Endothelial cell of umbilical vein (primary cell): ENCODE results near the gene TEX9. TPM values are rescaled to one million over a fixed set of nuclear protein-coding genes. Genes with fewer than 3 reads are reported as not detected.

Source experiments
- BruUV-seq: library from RNA; stranded (reverse); fragments of 400-500 nt; replicated peaks from 2 replicates; lab custom pipeline; 2021; lab: Mats Ljungman, UMichigan
- CTCF ChIA-PET: fragments of 300-600, 350-600 bp; sonication (Branson Sonifier 250); formaldehyde crosslinking; loops from one replicate; lab custom pipeline; 2021; ENCODE audit warnings: antibody characterized with exemption, inconsistent platforms; lab: Charles Lee
- POLR2A ChIA-PET: fragments of 300-600, 350-600 bp; sonication (Branson Sonifier 250); formaldehyde crosslinking; loops from one replicate; lab custom pipeline; 2021; ENCODE audit warnings: antibody characterized with exemption, inconsistent platforms; lab: Charles Lee
- DNase-seq: peaks from one replicate; pipeline ENCODE4 v3.0.0-alpha.2; 2011; ENCODE audit warnings: low read depth, low spot score
- FAIRE-seq: peaks from 2 replicates; lab custom pipeline; 2011; peaks lifted over from hg19 to GRCh38; lab: Jason Lieb, UNC
- H2AFZ ChIP-seq: 2 replicates; pipeline ENCODE4 v1.6.0; 2012; ENCODE audit warnings: low read depth, low read length, control low read depth, inconsistent platforms
- H3K27ac ChIP-seq: 2 replicates; pipeline ENCODE4 v1.5.1; 2011; ENCODE audit warnings: low read depth, mild to moderate bottlenecking, control low read depth, low read length, moderate library complexity; ENCODE audit not compliant: insufficient read depth
- H3K27me3 ChIP-seq, 2 experiments: 2 replicates each; pipeline versions ENCODE4 v1.6.0 to v1.6.1; 2011; ENCODE audit warnings: low read length in 2 of 2, mixed read lengths in 1 of 2; ENCODE audit not compliant: control insufficient read depth in 2 of 2, insufficient read depth in 2 of 2
- H3K36me3 ChIP-seq, 2 experiments: 2 replicates in 1 of 2; 3 replicates in 1 of 2; pipeline ENCODE4 v1.5.1; 2011; ENCODE audit warnings: low read length in 2 of 2, mild to moderate bottlenecking in 1 of 2, moderate library complexity in 1 of 2; ENCODE audit not compliant: control insufficient read depth in 2 of 2, insufficient read depth in 2 of 2; ENCODE audit errors: extremely low read depth in 1 of 2
- H3K4me1 ChIP-seq: 3 replicates; pipeline ENCODE4 v1.5.1; 2011; ENCODE audit warnings: mild to moderate bottlenecking, low read length; ENCODE audit not compliant: control insufficient read depth, insufficient read depth; ENCODE audit errors: extremely low read depth
- H3K4me2 ChIP-seq: 2 replicates; pipeline ENCODE4 v1.6.1; 2011; ENCODE audit warnings: low read length, control low read depth, mixed read lengths; ENCODE audit not compliant: insufficient read depth
- H3K4me3 ChIP-seq, 3 experiments: fragments of 200-600 bp in 1 of 3; sonication (generic), shearing (Covaris generic) in 1 of 3; replicated peaks in 1 of 3; 2 replicates each; pipeline ENCODE4 v1.5.1; 2011 to 2016; ENCODE audit warnings: control low read depth in 3 of 3, low read length in 3 of 3, mild to moderate bottlenecking in 2 of 3, inconsistent platforms in 1 of 3, low read depth in 1 of 3, moderate library complexity in 1 of 3; ENCODE audit not compliant: insufficient read depth in 1 of 3
- H3K79me2 ChIP-seq: 2 replicates; pipeline ENCODE4 v1.6.0; 2012; ENCODE audit warnings: low read length, inconsistent platforms; ENCODE audit not compliant: control insufficient read depth, insufficient read depth
- H3K9ac ChIP-seq: replicated peaks from 2 replicates; pipeline ENCODE3; 2011; ENCODE audit warnings: low read length, control low read depth; ENCODE audit not compliant: insufficient read depth; ENCODE audit errors: extremely low read depth
- H3K9me1 ChIP-seq: replicated peaks from 3 replicates; pipeline ENCODE4 v1.6.0; 2011; ENCODE audit warnings: mild to moderate bottlenecking, low read length; ENCODE audit not compliant: control insufficient read depth, insufficient read depth; ENCODE audit errors: extremely low read depth
- H3K9me3 ChIP-seq: replicated peaks from 2 replicates; pipeline ENCODE4 v1.5.1; 2012; ENCODE audit warnings: low read length, inconsistent platforms; ENCODE audit not compliant: control insufficient read depth, insufficient read depth
- H4K20me1 ChIP-seq: replicated peaks from 2 replicates; pipeline ENCODE3; 2011; ENCODE audit warnings: mild to moderate bottlenecking, low read length; ENCODE audit not compliant: control insufficient read depth, insufficient read depth; ENCODE audit errors: extremely low read depth
- CTCF ChIP-seq, 2 donors: IDR thresholded peaks; 1 replicate in 1 of 2; 2 replicates in 1 of 2; pipeline ENCODE4 v1.5.1; 2011; ENCODE audit warnings: low read length in 2 of 2, mild to moderate bottlenecking in 2 of 2, moderate library complexity in 2 of 2, control low read depth in 1 of 2, inconsistent platforms in 1 of 2, low read depth in 1 of 2; ENCODE audit not compliant: insufficient read depth in 1 of 2; ENCODE audit errors: extremely low read depth in 1 of 2
- EZH2 ChIP-seq: IDR thresholded peaks from 2 replicates; pipeline ENCODE4 v1.6.1; 2012; ENCODE audit warnings: borderline replicate concordance, low read depth, mild to moderate bottlenecking, moderate library complexity, low read length, inconsistent platforms; ENCODE audit not compliant: severe bottlenecking
- FOS ChIP-seq: IDR thresholded peaks from 2 replicates; pipeline ENCODE4 v1.6.1; 2011; ENCODE audit warnings: mild to moderate bottlenecking, low read length, moderate library complexity, borderline replicate concordance; ENCODE audit not compliant: insufficient read depth
- GATA2 ChIP-seq: IDR thresholded peaks from 2 replicates; pipeline ENCODE4 v1.7.0; 2011; ENCODE audit warnings: low read depth, mild to moderate bottlenecking, moderate library complexity, mixed read lengths, low read length; ENCODE audit not compliant: insufficient read length, insufficient read depth
- JUN ChIP-seq: IDR thresholded peaks from 2 replicates; pipeline ENCODE4 v1.6.1; 2011; ENCODE audit warnings: borderline replicate concordance, low read depth; ENCODE audit not compliant: insufficient read length, insufficient read depth
- MAX ChIP-seq: IDR thresholded peaks from 2 replicates; pipeline ENCODE4 v1.6.1; 2011; ENCODE audit not compliant: insufficient read depth, insufficient read length
- MYC ChIP-seq: IDR thresholded peaks from one replicate; pipeline ENCODE4 v1.6.1; 2011; ENCODE audit warnings: mild to moderate bottlenecking, low read depth, low read length
- POLR2A ChIP-seq: IDR thresholded peaks from 2 replicates; pipeline ENCODE4 v1.6.1; 2012; ENCODE audit warnings: low read depth, mild to moderate bottlenecking, control low read depth, low read length
- POLR2AphosphoS5 ChIP-seq: IDR thresholded peaks from 2 replicates; pipeline ENCODE4 v1.6.1; 2012; ENCODE audit warnings: low read depth, mild to moderate bottlenecking, control low read depth, low read length, moderate library complexity; ENCODE audit not compliant: insufficient read depth
- dilution Hi-C: fragments of 300-500 bp; cut with MboI; formaldehyde crosslinking; loops from one replicate; pipeline ENCODE4 v1.15.0; 2019; ENCODE audit warnings: low sequenced_read_pairs; ENCODE audit not compliant: extremely low pct_ligation_motif_present
- intact Hi-C: fragments of 100-400 bp; cut with micrococcal nuclease; formaldehyde crosslinking; loops from one replicate; pipeline ENCODE4 v1.10.0; 2022
- polyA plus RNA-seq, 4 experiments: library from polyadenylated mRNA; depleted of rRNA in 3 of 4; stranded (reverse) in 3 of 4; unstranded in 1 of 4; fragments of >200 nt; gene quantifications; 2 replicates each; pipeline versions ENCODE4 v1.2.1 to v1.2.3, GENCODE V29; 2011 to 2012; ENCODE audit warnings: missing spikeins in 1 of 4
- total RNA-seq: library from RNA; stranded (reverse); gene quantifications from 2 replicates; pipeline ENCODE4 v1.2.3, GENCODE V29; 2021

Gene TEX9
- total and polyA plus RNA-seq, 2 donors (not counting 3 experiments of a cell fraction or from before 2014, with no cell fraction given): 0.33 to 1.7 TPM

DNA sequence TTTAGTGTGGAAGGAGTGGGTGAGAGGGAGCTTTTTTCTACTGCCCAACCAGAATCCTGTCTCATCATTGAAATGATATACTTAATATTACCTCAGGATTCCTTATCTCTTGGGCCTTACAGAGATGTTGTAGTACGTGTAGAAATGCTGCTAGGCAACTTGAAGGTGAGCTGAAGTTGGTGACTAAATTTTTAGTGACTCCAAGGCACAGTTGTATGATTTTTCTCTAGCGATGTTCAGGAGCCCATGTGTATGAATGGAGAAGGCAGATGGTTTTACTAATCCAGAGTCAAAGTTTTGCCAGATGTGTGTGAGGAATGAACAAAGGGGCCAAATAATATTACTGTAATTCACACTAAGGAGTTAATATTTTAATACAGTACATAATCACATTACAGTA is 42.8 kb upstream of the TEX9 start:
- dilution Hi-C loops: no loop called here
- BruUV-seq: no TSS peak
- POLR2A ChIA-PET: no interaction called here

More for the DNA sequence above, 42.8 kb upstream of the TEX9 start:
- no peak for FAIRE-seq
- H3K9ac ChIP-seq: no peak overlapping the region
- no peak overlapping the region for H3K4me3 ChIP-seq
- TF ChIP-seq MAX: no peak
- no peak for TF ChIP-seq MYC
- no peak for TF ChIP-seq JUN
- TF ChIP-seq POLR2A: no peak
- no peak for TF ChIP-seq FOS
- no peak for TF ChIP-seq POLR2AphosphoS5
- no peak for TF ChIP-seq EZH2
- TF ChIP-seq CTCF (IDR thresholded peaks at IDR 0.05; ENCODE audit: extremely low read depth in 1 of 2, insufficient read depth in 1 of 2, low read depth in 1 of 2, low read length in 2 of 2): no peak
- no peak for TF ChIP-seq GATA2
- H3K79me2 ChIP-seq: no peaks in the 10 kb centered on the region
- H3K27ac ChIP-seq: no peak overlapping the region
- H3K4me2 ChIP-seq: no peak overlapping the region
- no peak for DNase-seq
- CTCF ChIA-PET: no interaction called here
- peaks cover 9% of the 10 kb centered on the region in 2 experiments for H3K27me3 ChIP-seq
- H3K9me3 ChIP-seq: no peaks in the 10 kb centered on the region
- no peaks in the 10 kb centered on the region for H3K4me1 ChIP-seq
- H3K9me1 ChIP-seq: no peaks in the 10 kb centered on the region
- intact Hi-C loops: no loop called here
- no peak overlapping the region for H2AFZ ChIP-seq
- no peaks in the 10 kb centered on the region for H4K20me1 ChIP-seq
- no peaks in the 10 kb centered on the region for H3K36me3 ChIP-seq
